Measurements from ENCODE around the gene CRELD2.

DNA sequence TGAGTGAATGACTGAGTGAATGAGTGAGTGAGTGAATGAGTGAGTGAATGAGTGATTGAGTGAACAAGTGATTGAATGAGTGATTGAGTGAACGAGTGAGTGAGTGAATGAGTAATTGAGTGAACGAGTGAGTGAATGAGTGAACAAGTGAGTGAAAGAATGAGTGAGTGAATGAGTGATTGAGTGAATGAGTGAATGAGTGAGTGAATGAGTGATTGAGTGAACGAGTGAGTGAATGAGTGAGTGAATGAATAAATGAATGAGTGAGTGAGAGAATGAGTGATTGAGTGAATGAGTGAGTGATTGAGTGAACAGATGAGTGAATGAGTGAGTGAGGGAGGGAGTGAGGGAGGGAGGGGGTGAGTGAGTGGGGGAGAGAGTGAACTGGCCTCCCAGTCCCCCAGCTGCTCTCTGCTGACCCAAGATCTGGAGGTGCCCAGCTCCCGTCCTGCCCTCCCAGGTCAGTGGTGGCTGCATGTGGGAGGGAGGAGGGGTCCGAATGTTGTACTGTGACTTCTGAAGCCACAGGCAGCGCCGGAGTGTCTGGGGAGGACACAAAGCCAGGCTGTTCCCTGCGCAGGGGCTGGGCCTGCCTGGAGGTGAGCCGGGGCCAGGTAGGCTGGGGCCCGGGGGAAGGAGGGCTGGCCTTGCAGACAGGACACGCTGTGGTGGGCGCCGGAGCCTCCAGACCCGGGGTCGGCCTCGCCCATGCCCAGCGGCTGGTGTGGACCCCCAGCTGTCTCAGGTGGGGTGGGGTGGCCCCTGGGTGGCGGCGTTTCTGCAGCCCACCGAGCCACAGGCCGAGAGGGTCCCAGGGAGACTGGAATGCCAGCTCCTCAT lies 24.4 kb downstream of the CRELD2 start:
- TF ChIP-seq, protein P1, sequence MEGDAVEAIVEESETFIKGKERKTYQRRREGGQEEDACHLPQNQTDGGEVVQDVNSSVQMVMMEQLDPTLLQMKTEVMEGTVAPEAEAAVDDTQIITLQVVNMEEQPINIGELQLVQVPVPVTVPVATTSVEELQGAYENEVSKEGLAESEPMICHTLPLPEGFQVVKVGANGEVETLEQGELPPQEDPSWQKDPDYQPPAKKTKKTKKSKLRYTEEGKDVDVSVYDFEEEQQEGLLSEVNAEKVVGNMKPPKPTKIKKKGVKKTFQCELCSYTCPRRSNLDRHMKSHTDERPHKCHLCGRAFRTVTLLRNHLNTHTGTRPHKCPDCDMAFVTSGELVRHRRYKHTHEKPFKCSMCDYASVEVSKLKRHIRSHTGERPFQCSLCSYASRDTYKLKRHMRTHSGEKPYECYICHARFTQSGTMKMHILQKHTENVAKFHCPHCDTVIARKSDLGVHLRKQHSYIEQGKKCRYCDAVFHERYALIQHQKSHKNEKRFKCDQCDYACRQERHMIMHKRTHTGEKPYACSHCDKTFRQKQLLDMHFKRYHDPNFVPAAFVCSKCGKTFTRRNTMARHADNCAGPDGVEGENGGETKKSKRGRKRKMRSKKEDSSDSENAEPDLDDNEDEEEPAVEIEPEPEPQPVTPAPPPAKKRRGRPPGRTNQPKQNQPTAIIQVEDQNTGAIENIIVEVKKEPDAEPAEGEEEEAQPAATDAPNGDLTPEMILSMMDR (IDR thresholded peaks at IDR 0.05), result no peak
- no peak for TF ChIP-seq POLR2A (IDR thresholded peaks at IDR 0.05)
